GM10248 (cell line): ENCODE measurements around the gene PPP1R2C.

Experiments
- CTCF ChIA-PET: fragments of 300-600 bp; sonication (Branson Sonifier 250); formaldehyde crosslinking; extraction: SDS; loops from one replicate; lab custom pipeline; 2021; ENCODE audit warnings: antibody characterized with exemption; lab: Yijun Ruan, JAX
- POLR2A ChIA-PET: fragments of 350-650 bp; sonication (Branson Sonifier 250); formaldehyde crosslinking; extraction: SDS; loops from one replicate; lab custom pipeline; 2020; ENCODE audit warnings: antibody characterized with exemption; lab: Yijun Ruan, JAX
- DNase-seq: peaks from one replicate; pipeline ENCODE4 v3.0.0; 2012; ENCODE audit errors: extremely low spot score
- TF ChIP-seq, protein P1 (sequence below): IDR thresholded peaks from 2 replicates; pipeline ENCODE4 v1.5.1; 2012; ENCODE audit warnings: mild to moderate bottlenecking, low read depth; ENCODE audit errors: extremely low read depth, missing control alignments, control extremely low read depth

Gene PPP1R2C

DNA sequence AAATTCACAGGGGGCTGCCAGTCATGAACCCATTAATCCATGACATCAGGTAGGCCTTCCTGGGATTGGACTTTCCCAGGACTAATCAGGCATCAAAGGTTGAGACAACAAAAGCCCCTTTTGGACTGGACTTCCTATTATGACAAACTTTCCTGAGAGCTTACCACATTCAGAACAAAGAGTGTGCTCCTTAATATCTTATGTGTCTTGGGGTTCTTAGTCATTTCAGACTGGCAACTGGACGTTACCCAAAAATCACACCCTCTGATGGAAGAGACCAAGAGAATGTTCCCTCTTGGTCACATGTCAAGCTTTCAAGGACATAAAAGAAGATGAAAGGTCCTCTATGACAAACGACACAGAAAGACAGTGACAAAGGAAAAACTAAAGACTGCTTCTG is 31.6 kb upstream of the PPP1R2C start:
- ChIA-PET CTCF (no interaction called here), POLR2A (no interaction called here)
- TF ChIP-seq, protein P1, sequence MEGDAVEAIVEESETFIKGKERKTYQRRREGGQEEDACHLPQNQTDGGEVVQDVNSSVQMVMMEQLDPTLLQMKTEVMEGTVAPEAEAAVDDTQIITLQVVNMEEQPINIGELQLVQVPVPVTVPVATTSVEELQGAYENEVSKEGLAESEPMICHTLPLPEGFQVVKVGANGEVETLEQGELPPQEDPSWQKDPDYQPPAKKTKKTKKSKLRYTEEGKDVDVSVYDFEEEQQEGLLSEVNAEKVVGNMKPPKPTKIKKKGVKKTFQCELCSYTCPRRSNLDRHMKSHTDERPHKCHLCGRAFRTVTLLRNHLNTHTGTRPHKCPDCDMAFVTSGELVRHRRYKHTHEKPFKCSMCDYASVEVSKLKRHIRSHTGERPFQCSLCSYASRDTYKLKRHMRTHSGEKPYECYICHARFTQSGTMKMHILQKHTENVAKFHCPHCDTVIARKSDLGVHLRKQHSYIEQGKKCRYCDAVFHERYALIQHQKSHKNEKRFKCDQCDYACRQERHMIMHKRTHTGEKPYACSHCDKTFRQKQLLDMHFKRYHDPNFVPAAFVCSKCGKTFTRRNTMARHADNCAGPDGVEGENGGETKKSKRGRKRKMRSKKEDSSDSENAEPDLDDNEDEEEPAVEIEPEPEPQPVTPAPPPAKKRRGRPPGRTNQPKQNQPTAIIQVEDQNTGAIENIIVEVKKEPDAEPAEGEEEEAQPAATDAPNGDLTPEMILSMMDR, result no peak
- no peak for DNase-seq

DNA sequence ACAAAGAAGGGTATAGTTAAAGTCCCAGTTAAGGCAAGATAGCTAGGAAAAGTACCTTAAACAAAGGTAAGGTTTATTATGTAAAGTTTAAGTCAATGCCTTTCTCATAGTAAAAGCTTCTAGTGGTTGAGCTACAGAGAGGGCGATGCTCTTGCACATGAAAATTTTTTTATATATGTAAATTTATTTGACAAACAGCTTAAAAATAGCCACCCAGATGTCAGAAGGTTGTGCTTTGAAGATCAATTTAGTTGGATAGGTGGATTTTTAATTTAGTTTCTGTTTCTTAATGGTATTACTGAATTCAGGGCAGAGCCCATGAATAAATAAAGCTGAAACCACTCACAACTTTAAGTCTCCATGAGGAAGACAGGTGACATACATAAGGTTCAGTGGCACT is 29.4 kb upstream of the PPP1R2C start:
- CTCF ChIA-PET, result interaction anchor here (1.1 kb wide), 1 partner anchor 9 kb away, joined by 4 read pairs; no protein-coding TSS in a partner anchor

DNA sequence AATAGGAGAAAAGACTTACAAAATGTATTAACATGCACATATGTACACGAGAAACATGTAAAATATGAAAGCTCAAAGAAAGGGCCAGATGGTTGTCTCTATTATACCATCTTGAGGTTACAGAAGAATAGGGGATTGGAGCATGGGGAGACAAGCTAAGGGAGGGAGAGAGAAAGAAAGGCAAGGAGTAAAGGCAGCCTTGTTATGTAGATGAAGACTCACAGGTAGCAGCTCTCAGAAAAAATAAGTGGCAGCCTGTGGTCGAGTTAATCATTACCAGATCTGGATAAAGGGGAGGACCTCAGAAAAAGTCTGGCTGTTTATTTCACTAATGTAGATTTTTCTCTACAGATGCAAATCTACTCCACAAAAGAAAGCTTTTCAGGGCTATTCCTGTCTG is 26.6 kb upstream of the PPP1R2C start:
- no peak for DNase-seq
- TF ChIP-seq, protein P1, result no peak
- CTCF ChIA-PET, result no interaction called here
- POLR2A ChIA-PET, result no interaction called here

More for the DNA sequence above, 29.4 kb upstream of the PPP1R2C start:
- DNase-seq, result no peak
- TF ChIP-seq, protein P1, result no peak
- POLR2A ChIA-PET, result no interaction called here

DNA sequence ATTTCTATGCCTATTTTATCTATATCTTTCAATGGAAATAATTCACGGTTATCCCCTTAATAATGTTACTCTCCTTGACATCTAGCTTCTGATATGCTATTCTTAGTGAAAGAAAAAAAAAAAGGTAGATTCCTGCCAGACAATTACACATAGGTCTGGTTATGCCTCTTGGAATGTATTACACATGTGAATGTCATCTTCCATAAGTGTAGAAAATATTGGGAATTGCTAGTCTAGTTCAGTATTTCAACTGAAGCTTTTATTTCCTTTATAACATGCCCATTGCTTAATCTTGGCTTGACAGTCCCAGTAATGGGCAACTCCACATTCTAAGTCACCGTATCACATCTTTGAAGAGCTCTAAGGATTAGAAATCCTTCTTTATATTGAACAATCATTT is 25.4 kb upstream of the PPP1R2C start:
- CTCF ChIA-PET, result no interaction called here
- POLR2A ChIA-PET, result no interaction called here
- DNase-seq, result no peak
- TF ChIP-seq, protein P1, result no peak

DNA sequence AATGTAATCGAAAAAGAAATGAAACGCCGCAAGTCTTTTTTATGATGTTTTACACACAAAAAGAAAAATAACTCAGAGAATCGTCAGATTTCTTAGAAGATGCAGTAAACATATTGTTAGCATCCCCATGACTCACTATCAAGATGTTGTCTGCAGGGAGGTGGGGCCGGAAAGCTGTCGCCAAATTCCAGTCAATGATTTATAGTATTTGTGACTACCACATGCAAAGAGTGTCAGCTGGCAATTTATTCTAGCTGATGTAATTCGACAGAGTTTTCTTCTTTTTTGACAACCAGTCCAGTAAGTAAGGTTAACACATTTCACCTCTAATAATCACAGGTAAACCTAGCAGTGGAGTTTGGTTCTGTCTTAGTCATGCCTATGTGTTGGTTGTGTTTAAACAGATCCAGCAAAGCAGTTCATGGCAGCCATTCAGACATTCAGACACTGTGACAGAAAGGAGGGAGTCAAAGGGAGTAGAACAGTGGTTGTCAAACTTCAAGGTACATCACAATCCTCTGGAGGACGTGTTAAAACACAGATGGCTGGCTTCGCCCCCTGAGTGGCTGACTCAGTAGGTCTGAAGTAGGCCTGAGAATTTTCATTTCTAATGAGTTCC is 19.8 kb upstream of the PPP1R2C start:
- CTCF ChIA-PET, result interaction anchor here (1.5 kb wide), 1 partner anchor 9 kb away, joined by 4 read pairs; no protein-coding TSS in a partner anchor
- POLR2A ChIA-PET, result no interaction called here
- TF ChIP-seq, protein P1, result no peak
- DNase-seq, result no peak

DNA sequence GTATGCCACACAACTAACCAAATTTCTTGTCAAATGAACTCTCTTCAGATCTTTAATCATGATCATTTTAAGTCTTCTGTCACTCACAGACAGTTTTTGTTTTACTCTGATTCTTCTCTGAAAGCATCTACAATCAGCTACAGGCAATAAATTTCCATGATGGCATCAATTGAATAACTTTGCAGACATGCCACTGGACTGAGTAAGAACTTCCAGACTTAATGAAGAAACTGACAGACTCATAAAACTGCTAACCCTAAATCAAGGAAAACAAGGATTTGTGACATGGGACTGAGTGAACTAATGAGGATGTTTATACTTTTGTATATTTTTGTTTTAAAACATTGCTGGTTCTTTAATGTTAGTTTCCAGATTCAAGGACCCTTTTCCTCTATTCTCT is 5.5 kb upstream of the PPP1R2C start:
- CTCF ChIA-PET, result no interaction called here
- TF ChIP-seq, protein P1, result no peak
- POLR2A ChIA-PET, result no interaction called here
- DNase-seq, result no peak
